H1 (cell line): ENCODE measurements around the gene AGBL5. TPM values are rescaled to one million over a fixed set of nuclear protein-coding genes. Genes with fewer than 3 reads are reported as not detected.

ENCODE experiments used
- CTCF ChIA-PET: fragments of 300-600 bp; sonication (Branson Sonifier 250); formaldehyde crosslinking; loops from one replicate; lab custom pipeline; 2021; ENCODE audit not compliant: partially characterized antibody; lab: Charles Lee
- POLR2A ChIA-PET: fragments of 300-600 bp; sonication (Branson Sonifier 250); formaldehyde crosslinking; loops from one replicate; lab custom pipeline; 2021; ENCODE audit warnings: inconsistent platforms; ENCODE audit not compliant: partially characterized antibody; lab: Charles Lee
- DNase-seq, 2 experiments: peaks; one replicate each; pipeline versions ENCODE4 v3.0.0 to v3.0.0-alpha.2; 2010 to 2022; ENCODE audit warnings: low spot score in 2 of 2, low read depth in 1 of 2, mixed read lengths in 1 of 2
- FAIRE-seq: peaks from 2 replicates; lab custom pipeline; 2011; peaks lifted over from hg19 to GRCh38; lab: Jason Lieb, UNC
- H2AFZ ChIP-seq: 2 replicates; pipeline ENCODE4 v1.8.1; 2012; ENCODE audit warnings: low read length, inconsistent platforms
- H2AK5ac ChIP-seq: 2 replicates; pipeline ENCODE4 v1.6.1; 2013; ENCODE audit warnings: low read depth, low read length
- H2BK120ac ChIP-seq: replicated peaks from 2 replicates; pipeline ENCODE3; 2013; ENCODE audit warnings: low read depth, low read length, inconsistent platforms
- H2BK12ac ChIP-seq: 2 replicates; pipeline ENCODE4 v1.6.1; 2013; ENCODE audit warnings: low read depth, low read length
- H2BK15ac ChIP-seq: 2 replicates; pipeline ENCODE4 v1.6.1; 2013; ENCODE audit warnings: low read length
- H2BK20ac ChIP-seq: 2 replicates; pipeline ENCODE4 v1.6.1; 2013; ENCODE audit warnings: low read length
- H2BK5ac ChIP-seq: 2 replicates; pipeline ENCODE4 v1.6.1; 2013; ENCODE audit warnings: low read depth, low read length
- H3K14ac ChIP-seq: 2 replicates; pipeline ENCODE4 v1.6.1; 2013; ENCODE audit warnings: inconsistent platforms; ENCODE audit not compliant: insufficient read length
- H3K18ac ChIP-seq: 2 replicates; pipeline ENCODE4 v1.6.1; 2013; ENCODE audit warnings: low read length; ENCODE audit errors: extremely low read depth
- H3K23ac ChIP-seq: 2 replicates; pipeline ENCODE4 v1.6.1; 2013; ENCODE audit warnings: inconsistent platforms; ENCODE audit not compliant: insufficient read length
- H3K23me2 ChIP-seq: 2 replicates; pipeline ENCODE4 v1.6.1; 2013; ENCODE audit warnings: low read depth, low read length
- H3K27ac ChIP-seq: 2 replicates; pipeline ENCODE4 v1.6.1; 2011; ENCODE audit warnings: low read depth, low read length, inconsistent platforms
- H3K27me3 ChIP-seq, 4 experiments: replicated peaks in 1 of 4; 1 replicate in 1 of 4; 2 replicates in 3 of 4; pipeline versions ENCODE4 v1.6.1 to v1.8.1; 2011 to 2013; ENCODE audit warnings: low read length in 3 of 4, mild to moderate bottlenecking in 3 of 4, inconsistent platforms in 2 of 4, mixed read lengths in 2 of 4, moderate library complexity in 1 of 4; ENCODE audit not compliant: control insufficient read depth in 3 of 4, insufficient read depth in 3 of 4; ENCODE audit errors: extremely low read depth in 1 of 4
- H3K36me3 ChIP-seq, 4 experiments: 2 replicates each; pipeline versions ENCODE4 v1.6.1 to v1.8.1; 2011 to 2013; ENCODE audit warnings: mild to moderate bottlenecking in 4 of 4, low read length in 3 of 4, moderate library complexity in 2 of 4, control low read depth in 1 of 4, inconsistent platforms in 1 of 4; ENCODE audit not compliant: insufficient read depth in 4 of 4, control insufficient read depth in 2 of 4
- H3K4ac ChIP-seq: replicated peaks from 2 replicates; pipeline ENCODE3; 2013; ENCODE audit warnings: low read length, low read depth, mixed read lengths, inconsistent platforms; ENCODE audit not compliant: insufficient read length
- H3K4me1 ChIP-seq, 4 experiments: replicated peaks in 1 of 4; 1 replicate in 1 of 4; 2 replicates in 3 of 4; pipeline versions ENCODE4 v1.6.1 to v1.8.1; 2011 to 2013; ENCODE audit warnings: low read length in 3 of 4, inconsistent platforms in 2 of 4, mixed read lengths in 1 of 4; ENCODE audit not compliant: insufficient read depth in 4 of 4, control insufficient read depth in 3 of 4
- H3K4me2 ChIP-seq, 2 experiments: 2 replicates each; pipeline versions ENCODE4 v1.6.1 to v1.8.1; 2011 to 2013; ENCODE audit warnings: low read depth in 2 of 2, low read length in 2 of 2, control low read depth in 1 of 2, inconsistent platforms in 1 of 2, mild to moderate bottlenecking in 1 of 2; ENCODE audit not compliant: insufficient read depth in 1 of 2
- H3K4me3 ChIP-seq, 4 experiments: fragments of 200-600, 300-600 bp in 1 of 4; sonication (generic), shearing (Covaris generic), sonication (Bioruptor Twin) in 1 of 4; 2 replicates each; pipeline versions ENCODE4 v1.5.1 to v1.8.1; 2011 to 2016; ENCODE audit warnings: low read length in 4 of 4, low read depth in 3 of 4, control low read depth in 2 of 4, inconsistent platforms in 2 of 4, mild to moderate bottlenecking in 2 of 4, mixed read lengths in 1 of 4, moderate library complexity in 1 of 4; ENCODE audit not compliant: insufficient read depth in 2 of 4; ENCODE audit errors: extremely low read depth in 1 of 4
- H3K56ac ChIP-seq: replicated peaks from 2 replicates; pipeline ENCODE3; 2013; ENCODE audit warnings: low read depth, mild to moderate bottlenecking, mixed read lengths, low read length, inconsistent platforms; ENCODE audit not compliant: insufficient read length
- H3K79me1 ChIP-seq: 2 replicates; pipeline ENCODE4 v1.6.1; 2013; ENCODE audit warnings: low read depth, low read length, control low read depth
- H3K79me2 ChIP-seq, 2 experiments: 2 replicates each; pipeline versions ENCODE4 v1.6.1 to v1.8.1; 2012 to 2013; ENCODE audit warnings: low read length in 2 of 2, mild to moderate bottlenecking in 2 of 2, inconsistent platforms in 1 of 2; ENCODE audit not compliant: insufficient read depth in 2 of 2, control insufficient read depth in 1 of 2
- H3K9ac ChIP-seq, 4 experiments: replicated peaks in 1 of 4; 1 replicate in 1 of 4; 2 replicates in 3 of 4; pipeline versions ENCODE4 v1.6.1 to v1.8.1; 2011 to 2013; ENCODE audit warnings: low read depth in 3 of 4, low read length in 3 of 4, control low read depth in 2 of 4, mild to moderate bottlenecking in 2 of 4, moderate library complexity in 2 of 4, inconsistent platforms in 1 of 4; ENCODE audit errors: extremely low read depth in 1 of 4
- H3K9me3 ChIP-seq, 2 experiments: 2 replicates each; pipeline versions ENCODE4 v1.6.1 to v1.8.1; 2012 to 2013; ENCODE audit warnings: mild to moderate bottlenecking in 2 of 2, moderate library complexity in 2 of 2, control low read depth in 1 of 2, inconsistent platforms in 1 of 2, low read depth in 1 of 2, low read length in 1 of 2, mixed read lengths in 1 of 2; ENCODE audit not compliant: insufficient read depth in 2 of 2
- H4K20me1 ChIP-seq, 2 experiments: replicated peaks in 1 of 2; 2 replicates each; pipeline versions ENCODE3 to v1.8.1; 2011 to 2013; ENCODE audit warnings: inconsistent platforms in 2 of 2, low read length in 2 of 2, mild to moderate bottlenecking in 1 of 2; ENCODE audit not compliant: insufficient read depth in 2 of 2, control insufficient read depth in 1 of 2
- H4K5ac ChIP-seq: 2 replicates; pipeline ENCODE4 v1.6.1; 2013; ENCODE audit warnings: low read length, low read depth, mixed read lengths, inconsistent platforms; ENCODE audit not compliant: insufficient read length
- H4K8ac ChIP-seq: 2 replicates; pipeline ENCODE4 v1.8.0; 2013; ENCODE audit warnings: mild to moderate bottlenecking, moderate library complexity, low read length, inconsistent platforms; ENCODE audit not compliant: insufficient read depth; ENCODE audit errors: extremely low read depth
- H4K91ac ChIP-seq: replicated peaks from 2 replicates; pipeline ENCODE3; 2013; ENCODE audit warnings: low read length, mixed read lengths, inconsistent platforms; ENCODE audit not compliant: insufficient read length
- ASH2L ChIP-seq: fragments of 200-600, 300-600 bp; sonication (generic); IDR thresholded peaks from one replicate; pipeline ENCODE4 v1.7.1; 2017; ENCODE audit warnings: low read length
- CHD2 ChIP-seq: IDR thresholded peaks from 2 replicates; pipeline ENCODE4 v1.6.1; 2012; ENCODE audit warnings: low read length, improper control_type of control experiment
- CTBP2 ChIP-seq: IDR thresholded peaks from 2 replicates; pipeline ENCODE4 v1.7.0; 2011; ENCODE audit warnings: borderline replicate concordance, mild to moderate bottlenecking, moderate library complexity, mixed read lengths, low read length; ENCODE audit not compliant: insufficient read depth, insufficient read length
- EZH2 ChIP-seq: fragments of 200-600 bp; sonication (generic); IDR thresholded peaks from 2 replicates; pipeline ENCODE4 v1.7.1; 2012; ENCODE audit warnings: low read depth, mild to moderate bottlenecking, moderate library complexity, low read length, inconsistent platforms; ENCODE audit not compliant: severe bottlenecking
- GTF2F1 ChIP-seq: IDR thresholded peaks from 2 replicates; pipeline ENCODE4 v1.6.1; 2012; ENCODE audit warnings: low read depth, low read length, improper control_type of control experiment, borderline replicate concordance
- HDAC2 ChIP-seq, 2 experiments: fragments of 300-600 bp in 1 of 2; sonication (generic) in 1 of 2; IDR thresholded peaks; 2 replicates each; pipeline ENCODE4 v1.6.1; 2011 to 2012; ENCODE audit warnings: low read depth in 2 of 2, low read length in 2 of 2, mild to moderate bottlenecking in 2 of 2, moderate library complexity in 2 of 2, borderline replicate concordance in 1 of 2, inconsistent platforms in 1 of 2
- JUND ChIP-seq: IDR thresholded peaks from 2 replicates; pipeline ENCODE4 v1.6.1; 2011; ENCODE audit warnings: mild to moderate bottlenecking, improper control_type of control experiment, low read length
- KDM4A ChIP-seq: IDR thresholded peaks from one replicate; pipeline ENCODE4 v1.7.1; 2012; ENCODE audit warnings: low read depth, mild to moderate bottlenecking, moderate library complexity, low read length, inconsistent platforms; ENCODE audit not compliant: severe bottlenecking
- MAFK ChIP-seq: IDR thresholded peaks from 2 replicates; pipeline ENCODE4 v1.6.1; 2012; ENCODE audit warnings: low read depth, mild to moderate bottlenecking, improper control_type of control experiment, low read length
- NRF1 ChIP-seq: IDR thresholded peaks from 2 replicates; pipeline ENCODE4 v1.6.1; 2011; ENCODE audit warnings: mild to moderate bottlenecking, low read depth, low read length, improper control_type of control experiment
- RNF2 ChIP-seq: fragments of 200-900, 300-1000 bp; sonication (generic); IDR thresholded peaks from 2 replicates; pipeline ENCODE4 v1.7.1; 2016; ENCODE audit warnings: borderline replicate concordance, low read depth, mild to moderate bottlenecking, antibody characterized with exemption, low read length; ENCODE audit not compliant: poor library complexity, severe bottlenecking; ENCODE audit errors: missing control alignments
- TAF7 ChIP-seq: optimal IDR thresholded peaks from 2 replicates; pipeline ENCODE3; 2011; ENCODE audit warnings: low read depth, mild to moderate bottlenecking, inconsistent platforms, low read length, moderate library complexity, borderline replicate concordance
- WGBS, 2 experiments: shearing (Covaris generic) in 1 of 2; methylation state at CpG; one replicate each; pipeline versions ENCODE4 v1.1.6 to v1.1.7; 2013 to 2015; ENCODE audit warnings: low lambda C conversion rate in 2 of 2, mixed read lengths in 2 of 2, inconsistent platforms in 1 of 2, low coverage in 1 of 2, missing lambda C conversion rate in 1 of 2; ENCODE audit not compliant: insufficient replicate concordance in 2 of 2, insufficient coverage in 1 of 2, insufficient read length in 1 of 2; ENCODE audit errors: extremely low coverage in 1 of 2, missing lambda C conversion rate in 1 of 2; 5-methylcytosine and 5-hydroxymethylcytosine counted together
- polyA plus RNA-seq, 7 experiments: library from polyadenylated mRNA; depleted of rRNA in 3 of 7; stranded (reverse) in 5 of 7; unstranded in 2 of 7; fragments of >200 nt in 5 of 7; fragments of 200-250 nt in 2 of 7; gene quantifications; 1 replicate in 5 of 7; 2 replicates in 1 of 7; 4 replicates in 1 of 7; pipeline versions ENCODE4 v1.2.1 to v1.2.3, GENCODE V29; 2011 to 2013; ENCODE audit warnings: missing spikeins in 2 of 7, mixed read lengths in 2 of 7
- total RNA-seq: library from RNA; stranded (reverse); fragmentation: NEBNext Ultra II Directional; extraction: Animal tissue kit (Norgen Biotek cat#: 25700); gene quantifications from 2 replicates; pipeline ENCODE4 v1.2.1, GENCODE V29; 2021

Gene AGBL5
- total and polyA plus RNA-seq, 2 of the 8 experiments (the other 6 are each of a cell fraction or from before 2014, with no cell fraction given) = 45.4 to 62.0 TPM

DNA sequence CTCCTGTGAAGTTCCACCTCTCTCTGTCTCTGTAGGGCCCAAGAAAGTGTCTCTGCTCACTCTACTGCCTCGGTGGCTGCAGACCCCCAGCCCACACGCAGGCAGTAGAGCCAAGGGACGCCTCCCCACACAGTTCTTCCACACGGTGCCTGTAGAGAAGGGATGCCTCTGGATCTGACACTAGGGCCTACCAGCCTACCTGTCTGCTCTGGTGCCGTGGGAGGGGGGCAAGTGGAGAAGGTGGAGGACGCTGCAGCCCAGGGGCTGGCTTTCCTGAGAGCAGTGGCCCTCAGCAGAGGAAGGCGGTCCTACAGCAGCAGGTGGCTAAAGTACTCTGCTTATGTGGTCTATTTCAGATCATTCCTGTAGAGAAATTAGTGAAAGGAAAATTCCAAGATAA, 27.7 kb upstream of the AGBL5 start:
- Histone ChIP-seq H3K9ac (no peak overlapping the region), H3K4me2 (no peak overlapping the region), H3K4me1 (peaks cover 0 to 4% (median under 1%) of the 10 kb centered on the region in 4 experiments; a peak in 1 of 7 replicates), H2BK15ac (no peak overlapping the region), H4K20me1 (peaks cover 0 to 11% of the 10 kb centered on the region in 2 experiments), H3K27me3 (no peaks in the 10 kb centered on the region; a peak in 1 of 7 replicates), H2AK5ac (no peak overlapping the region), H4K5ac (no peak overlapping the region), H4K91ac (no peak overlapping the region), H3K79me2 (no peaks in the 10 kb centered on the region), H3K14ac (no peak overlapping the region), H2AFZ (no peak overlapping the region), H3K4me3 (no peak overlapping the region), H3K4ac (no peak overlapping the region), H4K8ac (no peak overlapping the region; the same call in 1 of the 2 replicates), H3K23me2 (no peaks in the 10 kb centered on the region), H3K79me1 (peaks cover 2% of the 10 kb centered on the region; the same call in 1 of the 2 replicates), H2BK5ac (no peak overlapping the region; the same call in 1 of the 2 replicates), H3K9me3 (no peaks in the 10 kb centered on the region), H3K56ac (no peak overlapping the region), H3K27ac (no peak overlapping the region), H3K36me3 (peaks cover 0 to 3% (median 0%) of the 10 kb centered on the region in 4 experiments; a peak in 1 of 8 replicates), H3K18ac (no peak overlapping the region), H2BK12ac (no peak overlapping the region), H2BK20ac (no peak overlapping the region), H2BK120ac (no peak overlapping the region), H3K23ac (no peak overlapping the region)
- ChIA-PET CTCF (interaction anchor here (0.6 to 6.1 kb wide), 27 partner anchors 8 to 585 kb away, joined by 3 to 122 read pairs (median 8); partner anchors contain the start of genes AGBL5, DPYSL5, MAPRE3 and TMEM214), POLR2A (interaction anchor here (0.7 to 1.0 kb wide), 4 partner anchors 10 to 188 kb away, joined by 3 read pairs; partner anchors contain the start of genes ATRAID and SLC5A6)
- FAIRE-seq (no peak), DNase-seq (no peak)
- no peak for TF ChIP-seq JUND
- no peak for TF ChIP-seq HDAC2 (IDR thresholded peaks at IDR 0.05; ENCODE audit: borderline replicate concordance in 1 of 2, low read depth in 2 of 2, low read length in 2 of 2)
- no peak for TF ChIP-seq NRF1
- no peak for TF ChIP-seq ASH2L
- TF ChIP-seq RNF2 = no peak
- no peak for TF ChIP-seq TAF7
- TF ChIP-seq CTBP2 = no peak
- no peak for TF ChIP-seq KDM4A
- TF ChIP-seq EZH2 = no peak
- no peak for TF ChIP-seq CHD2
- TF ChIP-seq MAFK = no peak
- no peak for TF ChIP-seq GTF2F1
- 95% methylated on average over 6 of the region's 7 CpGs; no CpG with 5 or more reads in 1 of the 2 experiments for WGBS, 2 experiments
